Measurements from ENCODE around the gene ZNF823.

Gene ZNF823

DNA sequence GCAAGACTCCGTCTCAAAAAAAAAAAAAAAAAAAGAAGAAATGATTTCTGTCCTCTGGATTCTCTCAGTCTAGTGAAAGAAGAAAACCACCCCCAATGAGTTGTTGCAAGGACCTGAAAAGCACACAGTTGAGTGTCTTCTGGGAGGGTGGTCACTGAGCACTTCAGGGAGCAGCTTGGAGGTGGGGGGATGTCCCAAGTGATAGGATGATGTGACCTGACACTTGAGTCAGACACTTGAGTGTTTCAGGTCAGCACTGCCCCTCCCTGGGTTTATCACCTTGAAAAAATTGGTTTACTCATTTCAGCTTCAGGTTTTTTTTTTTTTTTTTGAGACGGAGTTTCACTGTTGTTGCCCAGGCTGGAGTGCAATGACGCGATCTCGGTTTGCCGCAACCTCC lies 63.2 kb downstream of the ZNF823 start:
- Histone ChIP-seq H3K4me3 (no peak overlapping the region), H3K27ac (no peak overlapping the region)
- TF ChIP-seq, protein P1, sequence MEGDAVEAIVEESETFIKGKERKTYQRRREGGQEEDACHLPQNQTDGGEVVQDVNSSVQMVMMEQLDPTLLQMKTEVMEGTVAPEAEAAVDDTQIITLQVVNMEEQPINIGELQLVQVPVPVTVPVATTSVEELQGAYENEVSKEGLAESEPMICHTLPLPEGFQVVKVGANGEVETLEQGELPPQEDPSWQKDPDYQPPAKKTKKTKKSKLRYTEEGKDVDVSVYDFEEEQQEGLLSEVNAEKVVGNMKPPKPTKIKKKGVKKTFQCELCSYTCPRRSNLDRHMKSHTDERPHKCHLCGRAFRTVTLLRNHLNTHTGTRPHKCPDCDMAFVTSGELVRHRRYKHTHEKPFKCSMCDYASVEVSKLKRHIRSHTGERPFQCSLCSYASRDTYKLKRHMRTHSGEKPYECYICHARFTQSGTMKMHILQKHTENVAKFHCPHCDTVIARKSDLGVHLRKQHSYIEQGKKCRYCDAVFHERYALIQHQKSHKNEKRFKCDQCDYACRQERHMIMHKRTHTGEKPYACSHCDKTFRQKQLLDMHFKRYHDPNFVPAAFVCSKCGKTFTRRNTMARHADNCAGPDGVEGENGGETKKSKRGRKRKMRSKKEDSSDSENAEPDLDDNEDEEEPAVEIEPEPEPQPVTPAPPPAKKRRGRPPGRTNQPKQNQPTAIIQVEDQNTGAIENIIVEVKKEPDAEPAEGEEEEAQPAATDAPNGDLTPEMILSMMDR (IDR thresholded peaks at IDR 0.05): no peak
- no peak for DNase-seq (ENCODE audit: low spot score)

DNA sequence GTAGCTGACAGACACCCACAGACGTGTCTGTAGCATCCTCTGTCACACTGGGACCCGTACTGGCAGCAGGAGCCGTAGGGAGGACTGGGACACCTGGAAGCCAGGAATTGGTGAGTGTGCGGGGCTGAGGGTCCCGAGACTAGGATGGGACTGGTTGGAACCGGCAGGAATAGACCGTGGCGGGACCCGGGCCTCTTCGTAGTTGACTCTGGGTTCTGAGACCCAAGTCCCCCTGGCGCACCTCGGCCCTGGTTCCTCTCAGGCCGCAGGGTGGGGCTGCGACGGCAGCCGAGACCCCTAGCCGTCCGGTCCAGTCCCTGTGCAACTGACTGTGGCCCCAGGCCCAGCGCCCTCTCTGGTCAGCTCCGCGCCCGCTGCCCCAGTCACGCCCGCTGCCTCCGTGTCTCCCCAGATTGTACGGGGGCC lies 64.7 kb downstream of the ZNF823 start:
- H3K27ac ChIP-seq: no peak overlapping the region
- DNase-seq (ENCODE audit: low spot score): no peak
- peak overlapping the region; percentile 65 for H3K4me3 ChIP-seq
- TF ChIP-seq, protein P1 (IDR thresholded peaks at IDR 0.05): no peak

DNA sequence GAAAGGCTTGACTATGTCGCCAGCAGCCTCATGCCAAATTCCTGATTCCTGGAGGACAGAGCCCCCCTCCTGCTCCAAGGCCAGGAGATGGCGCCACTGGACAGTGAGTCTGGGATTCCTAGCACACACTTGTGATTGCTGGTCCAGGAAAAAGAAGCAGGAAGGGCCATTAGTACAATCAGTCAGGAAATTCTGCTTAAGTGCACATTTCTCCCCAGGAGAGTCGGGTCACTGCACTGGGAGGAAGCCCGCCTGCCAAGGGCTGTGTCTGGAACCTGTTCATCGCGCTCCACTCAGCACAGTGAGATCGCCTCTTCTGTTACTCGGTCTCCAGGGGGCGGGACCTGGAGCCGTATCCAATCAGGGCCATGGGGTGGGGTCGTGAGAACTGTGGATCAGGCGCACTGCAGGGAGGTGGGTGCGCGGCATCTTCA lies 65.1 kb downstream of the ZNF823 start:
- Histone ChIP-seq H3K4me3 (peak overlapping the region; percentile 65), H3K27ac (no peak overlapping the region)
- DNase-seq (ENCODE audit: low spot score): peak; percentile 75
- TF ChIP-seq, protein P1 (IDR thresholded peaks at IDR 0.05): peak; percentile 58

Measured in coronary artery (tissue), 2 donors.